GM12878 (cell line): ENCODE results near the gene KDM3B. TPM values are rescaled to one million over a fixed set of nuclear protein-coding genes. Genes with fewer than 3 reads are reported as not detected.

Source experiments
- ATAC-seq: fragments of 200-7000 bp; cut with Tn5 transposase; 3 replicates; pipeline ENCODE4 v1.9.1; 2020; ENCODE audit warnings: mild to moderate bottlenecking, moderate library complexity
- BruUV-seq: library from RNA; stranded (reverse); fragments of 400-500 nt; replicated peaks from 2 replicates; lab custom pipeline; 2021; lab: Mats Ljungman, UMichigan
- CTCF ChIA-PET: fragments of 300-600 bp; sonication (Branson Sonifier 250); formaldehyde crosslinking; extraction: SDS; loops from one replicate; lab custom pipeline; 2021; ENCODE audit warnings: inconsistent platforms; lab: Yijun Ruan, JAX
- POLR2A ChIA-PET: fragments of 350-600 bp; formaldehyde crosslinking; extraction: SDS; loops from one replicate; lab custom pipeline; 2021; ENCODE audit warnings: inconsistent platforms; lab: Charles Lee
- RAD21 ChIA-PET: fragments of 300-600 bp; sonication (Branson Sonifier 250); formaldehyde crosslinking; loops from one replicate; lab custom pipeline; 2023; ENCODE audit warnings: antibody characterized with exemption; ENCODE audit not compliant: unreplicated experiment; lab: Charles Lee
- SMC1A ChIA-PET: fragments of 300-600 bp; sonication (Branson Sonifier 250); formaldehyde crosslinking; loops from one replicate; lab custom pipeline; 2023; ENCODE audit not compliant: unreplicated experiment, uncharacterized antibody; lab: Charles Lee
- DNase-seq: peaks from one replicate; pipeline ENCODE4 v3.0.0-alpha.2; 2011; ENCODE audit warnings: low read depth, low spot score
- FAIRE-seq: peaks from 3 replicates; lab custom pipeline; 2011; peaks lifted over from hg19 to GRCh38; lab: Jason Lieb, UNC
- H2AFZ ChIP-seq: 2 replicates; pipeline ENCODE4 v1.6.0; 2011; ENCODE audit warnings: low read depth, low read length, control low read depth; ENCODE audit not compliant: control insufficient read depth
- H3K27ac ChIP-seq: 2 replicates; pipeline ENCODE4 v1.5.1; 2011; ENCODE audit warnings: control low read depth; ENCODE audit not compliant: control insufficient read depth, insufficient read depth
- H3K27me3 ChIP-seq, 2 experiments: replicated peaks in 1 of 2; 2 replicates each; pipeline versions ENCODE4 v1.6.0 to v1.6.1; 2011; ENCODE audit warnings: low read length in 1 of 2; ENCODE audit not compliant: control insufficient read depth in 2 of 2, insufficient read depth in 2 of 2
- H3K36me3 ChIP-seq, 2 experiments: 2 replicates each; pipeline ENCODE4 v1.5.1; 2011; ENCODE audit warnings: low read length in 1 of 2; ENCODE audit not compliant: control insufficient read depth in 2 of 2, insufficient read depth in 2 of 2
- H3K4me1 ChIP-seq: 2 replicates; pipeline ENCODE4 v1.6.1; 2011; ENCODE audit warnings: mild to moderate bottlenecking, low read length, moderate library complexity, mixed read lengths; ENCODE audit not compliant: control insufficient read depth, insufficient read depth
- H3K4me2 ChIP-seq: 2 replicates; pipeline ENCODE4 v1.6.0; 2011; ENCODE audit warnings: control low read depth; ENCODE audit not compliant: control insufficient read depth, insufficient read depth
- H3K4me3 ChIP-seq: fragments of 200-600 bp; sonication (generic); 2 replicates; pipeline ENCODE4 v1.5.1; 2016
- H3K79me2 ChIP-seq: 2 replicates; pipeline ENCODE4 v1.6.0; 2011; ENCODE audit warnings: low read length; ENCODE audit not compliant: control insufficient read depth, insufficient read depth
- H3K9ac ChIP-seq: 2 replicates; pipeline ENCODE4 v1.8.0; 2011; ENCODE audit warnings: low read length, control low read depth, mixed read lengths; ENCODE audit not compliant: control insufficient read depth, insufficient read depth
- H3K9me3 ChIP-seq: replicated peaks from 3 replicates; pipeline ENCODE4 v1.5.1; 2011; ENCODE audit warnings: mild to moderate bottlenecking, low read length; ENCODE audit not compliant: control insufficient read depth, insufficient read depth
- H4K20me1 ChIP-seq: 2 replicates; pipeline ENCODE4 v1.6.0; 2011; ENCODE audit not compliant: control insufficient read depth, insufficient read depth
- BRCA1 ChIP-seq: IDR thresholded peaks from 2 replicates; pipeline ENCODE4 v1.6.1; 2011; ENCODE audit warnings: low read depth, low read length, improper control_type of control experiment
- JUNB ChIP-seq: IDR thresholded peaks from 2 replicates; pipeline ENCODE4 v1.6.1; 2016; ENCODE audit warnings: antibody characterized with exemption, mild to moderate bottlenecking
- SPI1 ChIP-seq: IDR thresholded peaks from 2 replicates; pipeline ENCODE4 v1.6.1; 2011; ENCODE audit warnings: low read depth, mild to moderate bottlenecking, low read length, moderate library complexity, borderline replicate concordance; ENCODE audit not compliant: insufficient read depth
- WGBS: methylation state at CpG from one replicate; pipeline ENCODE4 v1.1.6; 2016; ENCODE audit warnings: low lambda C conversion rate; ENCODE audit not compliant: insufficient replicate concordance, insufficient coverage; ENCODE audit errors: missing lambda C conversion rate; 5-methylcytosine and 5-hydroxymethylcytosine counted together
- in situ Hi-C: fragments of 300-500 bp; cut with MboI; formaldehyde crosslinking; loops from 9 replicates; pipeline ENCODE4 v1.14.3; 2018; ENCODE audit warnings: mixed read lengths
- intact Hi-C: fragments of 100-400 bp; cut with micrococcal nuclease; formaldehyde crosslinking; loops from one replicate; pipeline ENCODE4 v1.14.2; 2022; ENCODE audit not compliant: unreplicated experiment
- polyA plus RNA-seq, 11 experiments: library from polyadenylated mRNA; depleted of rRNA in 4 of 11; unstranded in 6 of 11; stranded (reverse) in 5 of 11; fragments of >200 nt; fragmentation: Nextera tagmentation in 4 of 11; fragmentation: Illumina TruSeq in 1 of 11; extraction: Ambion mirVana in 4 of 11; extraction: Trizol in 1 of 11; gene quantifications; 1 replicate in 1 of 11; 2 replicates in 10 of 11; pipeline versions ENCODE4 v1.2.1 to v1.2.3, GENCODE V29; 2011 to 2016; ENCODE audit warnings: inconsistent platforms in 2 of 11, missing spikeins in 2 of 11, low read depth in 1 of 11
- total RNA-seq, 4 experiments: library from RNA; depleted of rRNA in 3 of 4; stranded (reverse); fragments of >200 nt in 3 of 4; fragmentation: Illumina TruSeq in 1 of 4; extraction: Trizol in 1 of 4; gene quantifications; 2 replicates each; pipeline versions ENCODE4 v1.2.1 to v1.2.3, GENCODE V29; 2013 to 2021
- TF ChIP-seq, protein P1 (sequence below): fragments of 450-650 bp; IDR thresholded peaks from 2 replicates; pipeline ENCODE4 v1.6.1; 2017; ENCODE audit warnings: mild to moderate bottlenecking, moderate library complexity

Gene KDM3B
- total and polyA plus RNA-seq, 10 of the 15 experiments (the other 5 are each of a cell fraction or from before 2014, with no cell fraction given) = 8.5 to 45.7 (median 29.0) TPM

GRCh38 chr5:138369706-138370105, 17.2 kb downstream of the KDM3B start:
- peak overlapping the region; percentile 29 for H3K27ac ChIP-seq
- BruUV-seq = no TSS peak

More at GRCh38 chr5:138369706-138370105, 17.2 kb downstream of the KDM3B start:
- Histone ChIP-seq H3K79me2 (peaks cover 62% of the 10 kb centered on the region), H4K20me1 (no peaks in the 10 kb centered on the region), H3K9me3 (no peaks in the 10 kb centered on the region), H2AFZ (no peak overlapping the region), H3K4me3 (no peak overlapping the region), H3K9ac (no peak overlapping the region), H3K27me3 (no peaks in the 10 kb centered on the region), H3K36me3 (peaks cover 0 to 4% of the 10 kb centered on the region in 2 experiments; a peak in 2 of 4 replicates)
- ChIA-PET RAD21 (no interaction called here), POLR2A (interaction anchor here (2.2 kb wide), 1 partner anchor 16 kb away, joined by 9 read pairs; the partner anchor contains the start of gene KDM3B), SMC1A (interaction anchor here (0.9 to 5.6 kb wide), 5 partner anchors 8 to 30 kb away, joined by 3 to 36 read pairs (median 3); partner anchors contain the start of gene KDM3B), CTCF (interaction anchor here (0.6 to 5.9 kb wide), 6 partner anchors 12 to 183 kb away, joined by 3 to 64 read pairs (median 3); partner anchors contain the start of gene KDM3B)
- ATAC-seq = peak; percentile 49
- 73% methylated on average over 2 of the region's 2 CpGs for WGBS
- FAIRE-seq = no peak
- no peak for DNase-seq
- in situ Hi-C loops = no loop called here
- no peak for TF ChIP-seq BRCA1
- TF ChIP-seq JUNB = peak; percentile 35; the same call in 1 of the 2 replicates
- TF ChIP-seq, protein P1, sequence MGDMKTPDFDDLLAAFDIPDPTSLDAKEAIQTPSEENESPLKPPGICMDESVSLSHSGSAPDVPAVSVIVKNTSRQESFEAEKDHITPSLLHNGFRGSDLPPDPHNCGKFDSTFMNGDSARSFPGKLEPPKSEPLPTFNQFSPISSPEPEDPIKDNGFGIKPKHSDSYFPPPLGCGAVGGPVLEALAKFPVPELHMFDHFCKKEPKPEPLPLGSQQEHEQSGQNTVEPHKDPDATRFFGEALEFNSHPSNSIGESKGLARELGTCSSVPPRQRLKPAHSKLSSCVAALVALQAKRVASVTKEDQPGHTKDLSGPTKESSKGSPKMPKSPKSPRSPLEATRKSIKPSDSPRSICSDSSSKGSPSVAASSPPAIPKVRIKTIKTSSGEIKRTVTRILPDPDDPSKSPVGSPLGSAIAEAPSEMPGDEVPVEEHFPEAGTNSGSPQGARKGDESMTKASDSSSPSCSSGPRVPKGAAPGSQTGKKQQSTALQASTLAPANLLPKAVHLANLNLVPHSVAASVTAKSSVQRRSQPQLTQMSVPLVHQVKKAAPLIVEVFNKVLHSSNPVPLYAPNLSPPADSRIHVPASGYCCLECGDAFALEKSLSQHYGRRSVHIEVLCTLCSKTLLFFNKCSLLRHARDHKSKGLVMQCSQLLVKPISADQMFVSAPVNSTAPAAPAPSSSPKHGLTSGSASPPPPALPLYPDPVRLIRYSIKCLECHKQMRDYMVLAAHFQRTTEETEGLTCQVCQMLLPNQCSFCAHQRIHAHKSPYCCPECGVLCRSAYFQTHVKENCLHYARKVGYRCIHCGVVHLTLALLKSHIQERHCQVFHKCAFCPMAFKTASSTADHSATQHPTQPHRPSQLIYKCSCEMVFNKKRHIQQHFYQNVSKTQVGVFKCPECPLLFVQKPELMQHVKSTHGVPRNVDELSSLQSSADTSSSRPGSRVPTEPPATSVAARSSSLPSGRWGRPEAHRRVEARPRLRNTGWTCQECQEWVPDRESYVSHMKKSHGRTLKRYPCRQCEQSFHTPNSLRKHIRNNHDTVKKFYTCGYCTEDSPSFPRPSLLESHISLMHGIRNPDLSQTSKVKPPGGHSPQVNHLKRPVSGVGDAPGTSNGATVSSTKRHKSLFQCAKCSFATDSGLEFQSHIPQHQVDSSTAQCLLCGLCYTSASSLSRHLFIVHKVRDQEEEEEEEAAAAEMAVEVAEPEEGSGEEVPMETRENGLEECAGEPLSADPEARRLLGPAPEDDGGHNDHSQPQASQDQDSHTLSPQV = no peak
- TF ChIP-seq SPI1 = 0 out of 2 replicates have a peak, but pooled peaks have one; percentile 18
- TF ChIP-seq, all 136 proteins: peak for 2
- intact Hi-C loops = no loop called here
- H3K4me2 ChIP-seq = peak overlapping the region; percentile 47
- peaks cover 19% of the 10 kb centered on the region; the same call in 1 of the 2 replicates for H3K4me1 ChIP-seq
